Tibial artery (tissue), 4 donors: ENCODE results near the gene C1orf226.

ENCODE experiments used
- DNase-seq, 2 donors: peaks; one replicate each; pipeline ENCODE4 v3.0.0-alpha.2; 2019
- H3K27ac ChIP-seq, 2 donors: fragments of 200-600 bp; sonication (generic) in 1 of 2; 1 replicate in 1 of 2; 2 replicates in 1 of 2; pipeline ENCODE4 v1.5.1; 2018 to 2019; ENCODE audit warnings: mild to moderate bottlenecking in 1 of 2
- H3K27me3 ChIP-seq, 2 donors: fragments of 200-600 bp; sonication (generic) in 1 of 2; one replicate each; pipeline versions ENCODE4 v1.5.1 to v1.6.0; 2016 to 2019
- H3K36me3 ChIP-seq, 3 donors: fragments of 200-600 bp; sonication (generic) in 2 of 3; one replicate each; pipeline ENCODE4 v1.5.1; 2016 to 2019; ENCODE audit warnings: mild to moderate bottlenecking in 2 of 3
- H3K4me1 ChIP-seq, 4 donors: fragments of 200-600 bp; sonication (generic) in 2 of 4; 1 replicate in 3 of 4; 2 replicates in 1 of 4; pipeline ENCODE4 v1.5.1; 2016 to 2019
- H3K4me3 ChIP-seq, 2 donors: fragments of 200-600 bp; sonication (generic) in 1 of 2; 1 replicate in 1 of 2; 2 replicates in 1 of 2; pipeline ENCODE4 v1.5.1; 2018 to 2019; ENCODE audit warnings: mild to moderate bottlenecking in 2 of 2
- H3K9me3 ChIP-seq, 3 donors: fragments of 200-600 bp; sonication (generic) in 1 of 3; one replicate each; pipeline ENCODE4 v1.5.1; 2016 to 2019
- intact Hi-C: fragments of 100-400 bp; cut with DNase I; formaldehyde crosslinking; loops from one replicate; pipeline ENCODE4 v1.15.0; 2023; ENCODE audit warnings: low total_unique reads
- TF ChIP-seq, protein P1 (sequence below), 2 experiments: fragments of 200-600 bp in 1 of 2; fragments of 450-650 bp in 1 of 2; IDR thresholded peaks; one replicate each; pipeline ENCODE4 v1.5.1; 2017 to 2019; ENCODE audit warnings: antibody characterized with exemption in 2 of 2, mild to moderate bottlenecking in 1 of 2, moderate library complexity in 1 of 2

C1orf226 gene

GRCh38 chr1:162369571-162369970 is 12.0 kb upstream of the C1orf226 start:
- intact Hi-C loops = no loop called here
- Histone ChIP-seq H3K27ac (no peak overlapping the region), H3K4me3 (no peak overlapping the region), H3K27me3 (no peaks in the 10 kb centered on the region), H3K4me1 (no peaks in the 10 kb centered on the region), H3K9me3 (no peaks in the 10 kb centered on the region), H3K36me3 (peaks cover 0 to 19% (median 0%) of the 10 kb centered on the region in 3 donors)
- no peak for DNase-seq
- TF ChIP-seq, protein P1, sequence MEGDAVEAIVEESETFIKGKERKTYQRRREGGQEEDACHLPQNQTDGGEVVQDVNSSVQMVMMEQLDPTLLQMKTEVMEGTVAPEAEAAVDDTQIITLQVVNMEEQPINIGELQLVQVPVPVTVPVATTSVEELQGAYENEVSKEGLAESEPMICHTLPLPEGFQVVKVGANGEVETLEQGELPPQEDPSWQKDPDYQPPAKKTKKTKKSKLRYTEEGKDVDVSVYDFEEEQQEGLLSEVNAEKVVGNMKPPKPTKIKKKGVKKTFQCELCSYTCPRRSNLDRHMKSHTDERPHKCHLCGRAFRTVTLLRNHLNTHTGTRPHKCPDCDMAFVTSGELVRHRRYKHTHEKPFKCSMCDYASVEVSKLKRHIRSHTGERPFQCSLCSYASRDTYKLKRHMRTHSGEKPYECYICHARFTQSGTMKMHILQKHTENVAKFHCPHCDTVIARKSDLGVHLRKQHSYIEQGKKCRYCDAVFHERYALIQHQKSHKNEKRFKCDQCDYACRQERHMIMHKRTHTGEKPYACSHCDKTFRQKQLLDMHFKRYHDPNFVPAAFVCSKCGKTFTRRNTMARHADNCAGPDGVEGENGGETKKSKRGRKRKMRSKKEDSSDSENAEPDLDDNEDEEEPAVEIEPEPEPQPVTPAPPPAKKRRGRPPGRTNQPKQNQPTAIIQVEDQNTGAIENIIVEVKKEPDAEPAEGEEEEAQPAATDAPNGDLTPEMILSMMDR (IDR thresholded peaks at IDR 0.05) = no peak

GRCh38 chr1:162370161-162370560 is 11.4 kb upstream of the C1orf226 start:
- DNase-seq = no peak
- TF ChIP-seq, protein P1 (IDR thresholded peaks at IDR 0.05) = no peak
- intact Hi-C loops = no loop called here
- H3K27me3 ChIP-seq = no peaks in the 10 kb centered on the region
- no peaks in the 10 kb centered on the region for H3K4me1 ChIP-seq
- H3K4me3 ChIP-seq = no peak overlapping the region
- H3K36me3 ChIP-seq = peaks cover 0 to 18% (median 0%) of the 10 kb centered on the region in 3 donors
- no peak overlapping the region for H3K27ac ChIP-seq
- no peaks in the 10 kb centered on the region for H3K9me3 ChIP-seq

- Histone ChIP-seq H3K9me3 (no peaks in the 10 kb centered on the region), H3K27me3 (no peaks in the 10 kb centered on the region), H3K36me3 (peaks cover 0 to 16% (median 0%) of the 10 kb centered on the region in 3 donors), H3K4me1 (no peaks in the 10 kb centered on the region), H3K4me3 (no peak overlapping the region), H3K27ac (no peak overlapping the region)
- no peak for DNase-seq
- intact Hi-C loops = no loop called here
- TF ChIP-seq, protein P1 (IDR thresholded peaks at IDR 0.05) = no peak
These were observed 10.8 kb upstream of the C1orf226 start for GRCh38 chr1:162370721-162371120.

DNA sequence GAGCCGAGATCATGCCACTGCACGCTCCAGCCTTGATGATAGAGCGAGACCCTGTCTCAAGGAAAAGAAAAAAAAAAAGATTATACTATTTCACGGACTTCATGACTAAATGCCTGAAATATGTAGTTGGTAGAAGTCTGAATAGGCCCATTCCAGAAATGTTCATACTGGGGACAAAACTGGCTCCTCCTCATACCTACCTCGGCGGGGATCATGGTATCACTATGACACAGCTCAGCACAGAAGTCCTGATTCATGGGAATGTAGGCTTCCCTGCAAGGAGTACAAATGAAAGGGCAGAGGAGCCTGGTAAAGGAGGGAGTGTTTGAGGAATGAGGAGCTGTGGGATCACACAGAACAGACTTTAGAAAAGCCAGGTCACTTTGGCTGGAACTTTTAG is 9.9 kb upstream of the C1orf226 start:
- Histone ChIP-seq H3K4me3 (no peak overlapping the region), H3K27me3 (no peaks in the 10 kb centered on the region), H3K4me1 (no peaks in the 10 kb centered on the region), H3K36me3 (peaks cover 0 to 16% (median 0%) of the 10 kb centered on the region in 3 donors), H3K9me3 (no peaks in the 10 kb centered on the region), H3K27ac (no peak overlapping the region)
- intact Hi-C loops = no loop called here
- TF ChIP-seq, protein P1 (IDR thresholded peaks at IDR 0.05) = no peak
- no peak for DNase-seq

DNA sequence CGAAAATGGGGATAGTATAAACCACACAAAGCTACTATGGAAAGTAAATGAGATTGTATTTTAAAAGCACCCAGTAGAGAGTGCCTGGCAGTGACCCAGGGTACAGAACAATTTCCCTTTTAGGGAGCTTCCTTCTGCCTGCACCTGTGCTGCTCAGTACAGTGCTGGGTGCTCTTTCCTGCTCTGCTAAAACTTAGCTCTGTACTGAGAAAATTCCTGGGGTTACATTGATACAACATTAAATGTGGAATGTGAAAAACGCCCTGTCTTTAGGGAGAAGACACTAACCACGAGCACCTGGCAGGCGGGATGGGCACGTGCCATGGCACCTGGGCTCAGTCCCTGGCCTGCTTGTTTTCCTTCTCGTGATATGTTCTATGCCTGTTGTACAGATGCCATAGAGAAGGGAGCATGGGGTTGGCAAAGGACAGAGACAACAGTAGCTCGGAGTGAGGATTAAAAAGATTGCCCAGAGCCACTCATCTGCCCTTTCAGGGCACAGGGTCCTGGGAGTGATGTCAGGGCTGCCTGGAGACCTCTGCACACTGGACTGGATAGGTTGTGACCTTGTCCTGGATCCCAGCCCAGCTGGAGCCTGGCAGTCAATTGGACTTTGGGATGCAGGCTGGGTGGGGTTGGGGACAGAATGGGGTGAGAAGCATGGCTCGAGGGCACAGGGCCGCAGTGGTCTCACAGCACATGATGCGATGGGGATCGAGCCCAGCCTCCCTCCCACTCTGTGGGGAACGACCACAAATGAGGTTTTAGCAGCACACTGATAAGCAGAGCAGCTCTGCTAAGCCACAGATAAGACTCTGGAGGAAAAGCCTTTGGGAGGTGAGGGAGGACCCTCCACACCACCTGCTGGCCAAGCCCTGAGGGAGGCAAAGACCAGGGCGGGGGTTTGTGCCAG is 9.1 kb upstream of the C1orf226 start:
- Histone ChIP-seq H3K36me3 (peaks cover 0 to 8% (median 0%) of the 10 kb centered on the region in 3 donors), H3K27me3 (no peaks in the 10 kb centered on the region), H3K27ac (no peak overlapping the region), H3K4me1 (no peaks in the 10 kb centered on the region), H3K9me3 (no peaks in the 10 kb centered on the region), H3K4me3 (no peak overlapping the region)
- DNase-seq = no peak
- TF ChIP-seq, protein P1 (IDR thresholded peaks at IDR 0.05) = no peak
- intact Hi-C loops = no loop called here
